ENCODE results near the gene RHBDL1. TPM values are rescaled to one million over a fixed set of nuclear protein-coding genes. Genes with fewer than 3 reads are reported as not detected.
"Not testable (repeated sequence)": the region's sequence is repeated elsewhere in the genome, so short reads cannot be mapped to it uniquely, and the experiment has no call there.

The RHBDL1 gene
- total RNA-seq, 1 experiment from 2014 or later, result 7.8 TPM

DNA sequence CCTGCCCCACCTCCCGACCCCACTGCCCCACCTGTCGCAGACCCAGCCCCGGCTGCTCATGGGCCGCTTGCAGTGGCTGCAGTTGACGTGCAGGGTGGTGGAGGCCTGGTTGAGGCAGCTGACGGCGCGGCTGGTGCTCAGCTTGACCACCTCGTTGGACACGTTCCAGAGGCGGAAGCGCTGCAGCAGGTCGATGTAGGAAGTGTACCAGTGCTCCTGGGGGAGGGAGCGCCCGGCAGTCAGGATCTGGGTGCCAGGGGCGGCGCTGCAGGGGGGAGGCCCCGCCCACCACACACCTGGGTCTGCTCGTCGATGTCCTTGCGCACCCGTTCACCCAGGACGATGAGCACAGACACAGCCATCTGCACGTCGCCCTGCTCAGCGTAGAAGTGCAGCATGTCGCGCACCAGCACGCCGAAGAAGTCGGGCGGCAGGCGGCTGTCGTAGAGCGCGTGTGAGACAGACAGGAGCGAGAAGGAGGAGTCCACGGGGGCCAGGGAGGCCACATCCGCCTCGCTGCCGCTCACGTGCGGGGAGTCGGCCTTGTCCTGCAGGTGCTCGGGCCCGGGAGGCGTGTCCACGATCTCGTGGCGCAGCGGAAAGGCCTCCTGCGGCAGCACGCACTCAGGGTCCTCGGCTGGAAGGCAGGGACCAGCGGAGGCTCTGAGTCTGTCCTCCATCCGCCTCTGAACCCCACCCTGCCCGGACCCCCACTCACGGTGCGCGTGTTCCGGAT, 9.7 kb downstream of the RHBDL1 start:
- no peak for DNase-seq (ENCODE audit: low spot score)

- DNase-seq (ENCODE audit: low spot score), result peak; percentile 76
Measured at GRCh38 chr16:685967-686366, 10.5 kb downstream of the RHBDL1 start.

GRCh38 chr16:686459-687260, 11.2 kb downstream of the RHBDL1 start:
- DNase-seq (ENCODE audit: low spot score), result no peak

DNA sequence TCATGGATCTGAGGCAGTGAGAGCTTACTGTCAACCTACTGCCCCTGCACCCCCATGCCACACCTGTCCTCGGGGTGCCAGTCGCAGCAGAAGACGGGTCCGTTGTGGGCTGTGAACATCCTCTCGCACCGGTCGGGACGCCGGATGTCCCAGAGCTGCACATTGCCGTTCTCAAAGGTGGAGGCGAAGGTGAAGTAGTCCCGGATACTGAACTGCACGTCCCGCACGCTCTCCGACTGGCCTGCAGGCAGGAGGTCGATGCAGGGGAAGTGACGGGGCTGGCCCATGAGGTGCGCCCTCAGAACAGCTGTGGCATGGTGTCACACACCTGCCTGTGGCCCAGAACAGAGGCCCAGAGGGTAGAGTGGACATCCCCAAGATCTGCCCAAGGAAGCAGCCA, 12.0 kb downstream of the RHBDL1 start:
- no peak for DNase-seq (ENCODE audit: low spot score)

DNA sequence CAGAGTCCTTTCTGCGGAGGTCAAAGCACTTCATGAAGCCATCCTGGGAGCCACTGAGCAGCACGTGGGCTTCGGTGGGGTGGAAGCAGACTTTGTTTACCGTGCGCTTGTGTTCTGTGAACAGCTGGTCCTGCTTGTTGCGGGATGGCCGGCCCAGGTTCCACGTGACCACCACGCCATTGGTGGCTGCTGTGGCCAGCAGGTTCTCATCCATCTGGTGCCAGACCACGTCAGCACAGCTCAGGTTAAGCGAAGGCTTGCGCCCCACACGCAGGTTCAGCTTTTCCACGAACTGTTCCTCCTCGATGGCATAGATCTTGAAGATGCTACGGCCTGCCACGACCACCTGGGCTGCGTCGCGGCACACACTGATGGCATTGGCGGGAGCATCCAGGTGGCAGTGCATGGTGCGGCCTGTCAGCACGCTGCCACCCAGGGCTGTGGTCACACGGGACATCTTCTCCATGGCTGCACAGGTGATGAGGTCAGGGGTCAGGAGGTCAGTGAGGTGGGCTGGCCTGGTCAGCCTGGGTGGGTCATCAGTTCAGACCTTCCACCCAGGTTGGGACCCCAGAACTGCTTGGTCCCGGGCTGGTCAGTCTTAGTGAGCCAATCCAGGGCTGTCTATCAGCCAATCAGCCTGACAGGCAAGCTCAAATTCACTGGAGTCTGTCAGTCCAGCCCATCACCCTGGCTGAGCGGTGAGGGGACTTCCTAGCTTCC, 13.9 kb downstream of the RHBDL1 start:
- no peak for DNase-seq (ENCODE audit: low spot score)

DNA sequence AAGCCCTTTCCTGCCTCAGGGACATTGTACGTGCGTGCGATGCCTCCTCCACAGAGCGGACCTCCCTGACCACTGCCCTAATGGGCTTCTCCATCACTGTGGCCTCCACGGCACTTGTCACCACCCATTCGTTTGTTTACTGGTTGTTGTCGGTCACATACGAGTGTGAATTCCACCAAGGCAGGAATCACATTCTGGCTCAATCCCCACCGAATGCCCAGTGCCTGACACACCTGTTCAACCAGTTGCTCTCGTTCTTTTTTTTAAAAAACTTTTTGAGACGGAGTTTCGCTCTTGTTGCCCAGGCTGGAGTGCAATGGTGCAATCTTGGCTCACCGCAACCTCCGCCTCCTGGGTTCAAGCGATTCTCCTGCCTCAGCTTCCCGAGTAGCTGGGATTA, 15.8 kb downstream of the RHBDL1 start:
- DNase-seq (ENCODE audit: low spot score), result not testable (repeated sequence)

- no peak for DNase-seq (ENCODE audit: low spot score)
Measured at GRCh38 chr16:692356-693108, 17.1 kb downstream of the RHBDL1 start.

DNA sequence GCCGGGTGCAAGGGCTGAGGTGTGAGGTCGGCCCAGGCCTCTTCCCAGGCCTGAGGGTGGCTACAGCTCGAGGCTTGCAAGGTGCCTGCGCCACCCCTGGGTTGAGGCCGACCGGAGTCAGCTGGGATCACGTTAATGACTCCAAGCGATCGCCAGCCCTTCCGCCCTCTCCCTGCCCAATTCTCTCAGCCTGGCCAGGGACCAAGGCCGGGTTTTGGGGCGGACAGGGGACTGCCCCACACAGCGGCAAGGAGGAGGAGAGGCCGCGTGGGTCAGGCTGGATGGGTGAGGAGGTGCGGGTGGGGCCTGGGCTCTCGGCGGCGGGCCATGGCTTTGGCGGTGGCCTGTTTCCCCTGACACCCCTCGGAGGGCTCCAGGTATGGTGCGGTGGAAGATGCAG, 17.9 kb downstream of the RHBDL1 start:
- no peak for DNase-seq (ENCODE audit: low spot score)

DNA sequence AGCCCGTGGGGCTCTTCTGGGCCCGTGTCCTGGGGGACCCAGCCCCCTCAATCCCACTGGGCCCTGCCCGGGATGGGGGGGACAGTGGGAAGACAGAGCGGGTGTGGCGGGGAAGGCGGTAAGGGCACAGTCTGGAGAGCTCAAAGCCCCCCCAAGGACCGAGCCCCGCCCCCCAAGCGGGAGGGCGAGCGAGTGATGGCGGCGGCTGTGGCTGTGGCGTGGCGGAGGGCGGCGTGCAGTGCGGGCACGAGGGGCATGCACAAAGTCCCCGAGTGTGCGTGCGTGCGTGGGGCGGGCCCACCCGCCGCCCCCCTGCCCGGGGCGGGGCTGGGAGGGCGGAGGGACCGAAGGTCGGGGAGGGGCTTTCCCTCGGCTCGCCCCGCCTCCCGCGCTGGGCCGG, 18.3 kb downstream of the RHBDL1 start:
- no peak for DNase-seq (ENCODE audit: low spot score)

- no peak for DNase-seq (ENCODE audit: low spot score)
Measured at GRCh38 chr16:694187-694862, 18.9 kb downstream of the RHBDL1 start.

DNA sequence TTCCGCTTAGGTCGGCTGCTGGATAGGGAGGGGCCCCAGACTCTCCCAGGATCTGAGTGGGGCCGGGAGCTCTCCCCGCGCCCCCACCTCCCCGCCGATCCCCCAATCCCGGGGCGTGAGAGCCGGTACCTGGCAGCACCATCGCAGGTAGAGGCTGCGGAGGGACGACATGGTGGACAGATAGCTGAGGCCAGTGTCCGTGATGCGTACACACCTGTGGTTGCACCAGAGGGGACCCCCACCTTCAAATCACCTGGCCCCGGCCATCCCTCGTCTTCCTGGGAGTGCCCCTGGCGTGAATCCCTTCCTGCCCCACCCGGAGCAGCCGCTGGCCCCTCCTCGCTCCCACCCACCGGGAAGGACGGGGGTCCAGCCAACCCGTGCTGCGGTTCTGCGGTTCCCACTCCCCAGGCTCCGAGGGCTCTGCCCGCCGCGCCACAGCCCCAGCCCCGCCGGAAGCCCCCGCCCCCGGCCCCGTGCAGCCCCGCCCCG, 19.4 kb downstream of the RHBDL1 start:
- no peak for DNase-seq (ENCODE audit: low spot score)

- peak; percentile 66 for DNase-seq (ENCODE audit: low spot score)
Measured at GRCh38 chr16:695355-696089, 20.1 kb downstream of the RHBDL1 start.

DNA sequence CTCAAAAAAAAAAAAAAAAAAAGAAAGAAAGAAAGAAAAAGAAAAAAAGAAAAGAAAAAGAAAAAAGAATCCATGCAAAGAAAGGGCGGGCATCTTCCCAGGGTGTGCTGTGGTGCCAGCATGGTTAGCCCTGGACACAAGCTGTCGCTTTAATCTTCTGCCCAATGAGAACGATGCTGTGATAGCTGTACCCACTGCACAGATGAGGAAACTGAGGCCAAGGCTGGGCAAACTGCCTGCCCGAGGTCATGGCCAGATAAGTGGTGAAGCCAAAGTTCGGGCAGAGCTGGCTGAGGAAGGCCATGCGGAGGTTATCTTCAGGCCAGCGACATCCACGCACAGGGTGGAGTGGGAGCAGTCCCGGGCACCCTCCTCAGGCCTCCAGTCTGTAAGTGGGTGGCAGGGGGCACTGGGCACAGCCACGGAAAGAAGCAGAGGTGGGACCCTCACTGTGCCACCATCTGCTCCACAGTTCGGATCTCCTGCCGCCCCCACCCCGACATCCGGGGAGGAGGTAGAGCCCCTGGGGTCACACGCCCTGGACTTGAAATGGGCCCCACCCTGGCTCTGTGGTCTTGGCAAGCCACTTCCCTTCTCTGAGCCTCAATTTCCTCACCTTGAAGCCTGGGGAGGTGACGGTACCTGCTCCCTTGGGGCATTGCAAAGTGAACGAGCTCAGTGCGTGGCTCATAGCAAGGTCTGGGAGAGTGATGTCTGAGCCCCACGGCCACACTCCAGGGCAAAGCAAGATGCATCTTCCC, 23.6 kb downstream of the RHBDL1 start:
- DNase-seq (ENCODE audit: low spot score), result no peak

DNA sequence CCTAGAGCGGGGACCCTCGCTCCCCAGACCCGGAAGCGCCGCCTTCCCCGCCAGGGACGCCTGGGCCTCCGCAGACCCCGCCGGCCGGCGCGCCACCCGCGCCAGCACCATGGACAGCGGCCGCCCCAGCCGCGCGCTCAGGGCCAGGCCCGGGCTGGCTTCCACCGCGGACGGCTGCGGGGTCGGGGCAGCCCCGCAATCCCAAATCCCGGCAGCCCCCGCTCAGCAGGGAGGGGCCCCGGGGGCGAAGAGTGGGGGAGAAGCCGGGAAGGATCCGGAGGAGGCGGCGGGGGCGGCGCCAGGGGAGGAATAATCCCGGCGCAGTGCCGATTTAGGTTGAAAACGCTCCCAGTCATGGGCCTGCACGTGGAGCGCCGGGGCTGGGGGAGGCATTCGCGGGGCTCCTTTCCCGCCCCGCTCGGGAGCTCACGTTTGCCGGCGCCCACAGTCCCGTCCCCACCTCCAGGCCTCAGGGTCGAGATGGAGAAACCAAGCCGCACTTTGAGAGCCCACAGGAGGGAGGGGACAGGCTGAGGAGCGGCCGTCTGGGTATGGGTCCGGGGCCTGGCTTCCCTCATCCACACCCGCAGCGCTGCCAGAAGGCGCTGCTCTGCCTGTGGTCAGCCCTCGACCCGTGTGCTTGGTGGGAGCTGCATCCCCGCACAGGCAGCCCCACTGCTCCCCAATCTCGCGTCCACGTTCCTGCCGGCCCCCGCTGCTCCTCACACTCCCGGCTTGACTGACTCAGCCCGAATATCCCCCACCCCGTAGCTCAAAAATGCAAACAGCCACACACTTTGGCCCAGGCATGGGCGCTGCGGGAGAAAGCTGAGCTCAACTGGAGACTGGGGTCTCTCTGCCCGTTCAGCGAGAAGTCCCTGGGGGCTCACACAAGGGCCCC, 25.5 kb downstream of the RHBDL1 start:
- DNase-seq (ENCODE audit: low spot score), result no peak

GRCh38 chr16:702341-702740, 26.9 kb downstream of the RHBDL1 start:
- no peak for DNase-seq (ENCODE audit: low spot score)

GRCh38 chr16:703406-703805, 27.9 kb downstream of the RHBDL1 start:
- DNase-seq (ENCODE audit: low spot score), result no peak

DNA sequence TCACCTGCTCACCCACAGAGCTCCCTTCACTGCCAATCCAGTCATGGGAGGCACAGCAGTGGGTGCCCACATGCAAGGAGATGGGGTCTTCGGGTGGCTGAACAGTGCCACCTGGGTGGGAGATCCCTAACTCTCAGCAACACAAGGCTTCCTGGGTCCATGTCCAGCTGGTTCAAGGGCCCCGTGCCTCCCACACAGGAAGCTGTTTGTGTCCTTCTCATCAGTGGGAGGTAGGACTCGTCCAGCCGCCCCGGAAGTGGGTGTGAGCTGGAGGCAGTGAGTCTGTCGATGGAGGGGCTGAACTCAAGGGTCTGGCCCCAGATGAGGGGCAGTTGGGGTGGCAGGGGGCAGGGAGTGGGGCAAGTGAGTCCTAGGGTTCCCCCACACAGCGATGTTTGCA, 28.6 kb downstream of the RHBDL1 start:
- no peak for DNase-seq (ENCODE audit: low spot score)

Measured in HT-29 (cell line).